HFF-Myc (cell line): ENCODE measurements around the gene TTC7B.
"Not testable (repeated sequence)": the region's sequence is repeated elsewhere in the genome, so short reads cannot be mapped to it uniquely, and the experiment has no call there.

Source experiments
- DNase-seq: peaks from one replicate; pipeline ENCODE4 v3.0.0-alpha.2; 2011; ENCODE audit warnings: low read depth; ENCODE audit errors: extremely low read depth
- H3K4me3 ChIP-seq: replicated peaks from 2 replicates; pipeline ENCODE4 v1.5.1; 2011; ENCODE audit warnings: low read depth, mild to moderate bottlenecking, control low read depth, low read length
- CTCF ChIP-seq: IDR thresholded peaks from 2 replicates; pipeline ENCODE4 v1.5.1; 2012; ENCODE audit warnings: mild to moderate bottlenecking, low read depth, low read length, control low read depth; ENCODE audit errors: missing control alignments

TTC7B gene

GRCh38 chr14:90533591-90534021, 282.6 kb downstream of the TTC7B start:
- DNase-seq = no peak
- no peak for TF ChIP-seq CTCF
- no peak overlapping the region for H3K4me3 ChIP-seq

- no peak overlapping the region for H3K4me3 ChIP-seq
- no peak for TF ChIP-seq CTCF
- no peak for DNase-seq
These were observed 283.3 kb downstream of the TTC7B start for GRCh38 chr14:90532826-90533525.

- no peak for DNase-seq
- no peak overlapping the region for H3K4me3 ChIP-seq
- no peak for TF ChIP-seq CTCF
These were observed 284.7 kb downstream of the TTC7B start for GRCh38 chr14:90531497-90531896.

DNA sequence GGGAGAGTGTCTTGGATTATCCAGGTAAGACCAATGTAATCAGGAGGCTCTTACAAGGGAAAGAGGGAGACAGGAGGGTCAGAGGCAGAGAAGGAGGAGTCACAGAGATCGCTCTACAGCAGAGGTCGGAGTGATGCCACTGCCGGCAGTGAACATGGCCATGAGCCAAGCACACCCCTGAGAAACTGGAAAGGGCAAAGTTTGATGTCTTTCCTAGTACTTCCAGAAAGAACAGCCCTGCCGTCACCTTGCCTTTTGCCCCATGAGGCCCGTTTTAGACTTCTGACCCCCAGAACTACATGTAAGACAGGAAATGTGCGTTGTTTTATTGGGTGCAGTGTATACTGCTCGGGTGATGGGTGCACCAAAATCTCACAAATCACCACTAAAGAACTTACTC, 285.7 kb downstream of the TTC7B start:
- no peak for TF ChIP-seq CTCF
- no peak overlapping the region for H3K4me3 ChIP-seq
- no peak for DNase-seq

DNA sequence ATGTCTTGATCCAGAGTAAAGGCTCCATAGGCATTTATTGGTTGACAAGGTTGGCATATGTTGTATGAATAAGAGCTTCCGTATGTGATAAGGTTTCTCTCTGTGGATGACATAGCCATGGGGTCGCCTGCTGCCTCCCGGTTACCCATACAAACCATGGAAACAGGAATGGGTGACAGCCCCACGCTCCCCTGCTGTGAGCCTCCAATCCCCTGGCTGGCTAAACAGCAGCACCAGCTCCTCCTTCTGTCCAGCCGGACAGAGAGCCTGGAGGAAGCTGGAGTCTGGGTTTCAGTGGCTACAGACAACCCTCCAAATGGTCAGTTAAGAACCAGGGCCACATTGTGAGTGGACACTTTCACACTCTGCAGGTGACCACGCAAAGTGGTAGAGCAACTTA, 288.3 kb downstream of the TTC7B start:
- H3K4me3 ChIP-seq = no peak overlapping the region
- TF ChIP-seq CTCF = no peak
- no peak for DNase-seq

DNA sequence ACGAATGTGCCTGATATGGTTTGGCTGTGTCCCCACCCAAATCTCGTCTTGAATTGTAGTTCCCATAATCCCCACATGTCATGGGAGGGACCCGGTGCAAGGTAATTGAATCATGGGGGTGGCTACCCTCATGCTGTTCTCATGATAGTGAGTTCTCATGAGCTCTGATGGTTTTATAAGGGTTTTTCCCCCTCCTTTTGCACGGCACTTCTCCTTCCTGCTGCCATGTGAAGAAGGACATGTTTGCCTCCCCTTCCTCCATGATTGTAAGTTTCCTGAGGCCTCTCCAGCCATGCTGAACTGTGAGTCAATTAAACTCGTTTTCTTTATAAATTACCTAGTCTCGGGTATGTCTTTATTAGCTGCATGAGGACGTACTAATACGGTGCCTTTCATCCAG, 289.7 kb downstream of the TTC7B start:
- H3K4me3 ChIP-seq, DNase-seq: not testable (repeated sequence)

GRCh38 chr14:90525353-90526028, 290.7 kb downstream of the TTC7B start:
- not testable (repeated sequence) for DNase-seq, H3K4me3 ChIP-seq
